Ectodermal cell (in vitro differentiated cells): ENCODE data around the gene SSTR5. TPM values are rescaled to one million over a fixed set of nuclear protein-coding genes. Genes with fewer than 3 reads are reported as not detected.
"Not testable (repeated sequence)": the region's sequence is repeated elsewhere in the genome, so short reads cannot be mapped to it uniquely, and the experiment has no call there.

ENCODE experiments used
- H3K27ac ChIP-seq: 2 replicates; pipeline ENCODE4 v1.7.0; 2013; ENCODE audit warnings: mild to moderate bottlenecking, low read depth, low read length; ENCODE audit not compliant: insufficient read depth, poor library complexity, severe bottlenecking
- H3K27me3 ChIP-seq: 2 replicates; pipeline ENCODE4 v1.7.0; 2013; ENCODE audit warnings: mild to moderate bottlenecking, low read length; ENCODE audit not compliant: insufficient read depth, control insufficient read depth, poor library complexity, severe bottlenecking
- H3K36me3 ChIP-seq: one replicate; pipeline ENCODE4 v1.7.0; 2013; ENCODE audit warnings: low read length; ENCODE audit not compliant: control insufficient read depth, insufficient read depth
- H3K4me1 ChIP-seq: one replicate; pipeline ENCODE4 v1.7.0; 2013; ENCODE audit warnings: low read length; ENCODE audit not compliant: control insufficient read depth, insufficient read depth
- H3K4me3 ChIP-seq: 2 replicates; pipeline ENCODE4 v1.7.0; 2013; ENCODE audit warnings: low read depth, low read length, control low read depth; ENCODE audit not compliant: insufficient read depth
- H3K9me3 ChIP-seq: 2 replicates; pipeline ENCODE4 v1.7.0; 2013; ENCODE audit warnings: mild to moderate bottlenecking, low read length, moderate library complexity; ENCODE audit not compliant: control insufficient read depth
- WGBS, 2 experiments: methylation state at CpG; one replicate each; pipeline ENCODE4 v1.1.7; 2013; ENCODE audit warnings: missing lambda C conversion rate in 2 of 2; 5-methylcytosine and 5-hydroxymethylcytosine counted together
- polyA plus RNA-seq, 4 experiments: library from polyadenylated mRNA; stranded (reverse); fragments of 50-300 nt; gene quantifications; one replicate each; pipeline ENCODE4 v1.2.3, GENCODE V29; 2013

SSTR5 gene
- not detected for polyA plus RNA-seq (2013, experiment 1 of 4)
- polyA plus RNA-seq (2013, experiment 2 of 4), result not detected
- polyA plus RNA-seq (2013, experiment 3 of 4), result 0.21 TPM
- polyA plus RNA-seq (2013, experiment 4 of 4), result not detected

- Histone ChIP-seq H3K4me1 (peaks cover 20% of the 10 kb centered on the region), H3K27ac (no peak within 1 kb of the TSS), H3K27me3 (peaks cover 47% of the 10 kb centered on the region), H3K9me3 (no peaks in the 10 kb centered on the region), H3K4me3 (no peak within 1 kb of the TSS), H3K36me3 (no peaks in the 10 kb centered on the region)
- 13 to 14% methylated on average over 59 of the region's 59 CpGs for WGBS, 2 experiments
Observed at GRCh38 chr16:1072526-1073261, at the start of gene SSTR5. Gene SSTR5, plus strand, starts transcription at chr16:1072747. Its CDS starts 6,122 bp downstream, at chr16:1078869.

GRCh38 chr16:1024138-1024537, 48.4 kb upstream of the SSTR5 start:
- WGBS, 2 experiments, result 81 to 91% methylated on average over 20 of the region's 20 CpGs

GRCh38 chr16:1025183-1025809, 47.3 kb upstream of the SSTR5 start:
- 76 to 78% methylated on average over 24 of the region's 24 CpGs for WGBS, 2 experiments
- H3K4me3 ChIP-seq, H3K27ac ChIP-seq, H3K27me3 ChIP-seq, H3K36me3 ChIP-seq, H3K9me3 ChIP-seq: not testable (repeated sequence)
- H3K4me1 ChIP-seq, result peaks cover 33% of the 10 kb centered on the region

More at GRCh38 chr16:1024138-1024537, 48.4 kb upstream of the SSTR5 start:
- H3K27ac ChIP-seq, result no peak overlapping the region
- no peaks in the 10 kb centered on the region for H3K9me3 ChIP-seq
- no peaks in the 10 kb centered on the region for H3K27me3 ChIP-seq
- H3K4me1 ChIP-seq, result peaks cover 37% of the 10 kb centered on the region
- H3K4me3 ChIP-seq, result no peak overlapping the region
- no peaks in the 10 kb centered on the region for H3K36me3 ChIP-seq

GRCh38 chr16:1026057-1026783, 46.3 kb upstream of the SSTR5 start:
- WGBS, 2 experiments, result 89% methylated on average over 35 of the region's 35 CpGs
- Histone ChIP-seq H3K4me3 (no peak overlapping the region), H3K27ac (no peak overlapping the region), H3K36me3 (no peaks in the 10 kb centered on the region), H3K9me3 (no peaks in the 10 kb centered on the region), H3K27me3 (no peaks in the 10 kb centered on the region), H3K4me1 (peaks cover 28% of the 10 kb centered on the region)

GRCh38 chr16:1026784-1027500, 45.6 kb upstream of the SSTR5 start:
- H3K9me3 ChIP-seq, result no peaks in the 10 kb centered on the region
- WGBS, 2 experiments, result 91 to 92% methylated on average over 27 of the region's 27 CpGs
- H3K27me3 ChIP-seq, result no peaks in the 10 kb centered on the region
- no peaks in the 10 kb centered on the region for H3K36me3 ChIP-seq
- H3K4me3 ChIP-seq, result no peak overlapping the region
- no peak overlapping the region for H3K27ac ChIP-seq
- peaks cover 24% of the 10 kb centered on the region for H3K4me1 ChIP-seq

GRCh38 chr16:1027501-1027815, 45.1 kb upstream of the SSTR5 start:
- Histone ChIP-seq H3K27me3 (no peaks in the 10 kb centered on the region), H3K4me1 (peaks cover 24% of the 10 kb centered on the region), H3K36me3 (no peaks in the 10 kb centered on the region), H3K4me3 (no peak overlapping the region), H3K27ac (no peak overlapping the region), H3K9me3 (no peaks in the 10 kb centered on the region)
- 96 to 97% methylated on average over 19 to 21 of the region's 22 CpGs for WGBS, 2 experiments

GRCh38 chr16:1028056-1028455, 44.5 kb upstream of the SSTR5 start:
- peaks cover 24% of the 10 kb centered on the region for H3K4me1 ChIP-seq
- WGBS, 2 experiments, result 84 to 88% methylated on average over 15 of the region's 15 CpGs

GRCh38 chr16:1028524-1029258, 43.9 kb upstream of the SSTR5 start:
- H3K9me3 ChIP-seq, result no peaks in the 10 kb centered on the region
- 89 to 90% methylated on average over 39 of the region's 39 CpGs for WGBS, 2 experiments
- H3K4me3 ChIP-seq, result no peak overlapping the region
- H3K27me3 ChIP-seq, result no peaks in the 10 kb centered on the region
- H3K4me1 ChIP-seq, result peaks cover 23% of the 10 kb centered on the region
- no peaks in the 10 kb centered on the region for H3K36me3 ChIP-seq
- no peak overlapping the region for H3K27ac ChIP-seq

More at GRCh38 chr16:1028056-1028455, 44.5 kb upstream of the SSTR5 start:
- Histone ChIP-seq H3K36me3 (no peaks in the 10 kb centered on the region), H3K4me3 (no peak overlapping the region), H3K9me3 (no peaks in the 10 kb centered on the region), H3K27ac (no peak overlapping the region), H3K27me3 (no peaks in the 10 kb centered on the region)

GRCh38 chr16:1029259-1029545, 43.3 kb upstream of the SSTR5 start:
- Histone ChIP-seq H3K4me3 (no peak overlapping the region), H3K27me3 (no peaks in the 10 kb centered on the region), H3K27ac (no peak overlapping the region), H3K4me1 (peaks cover 18% of the 10 kb centered on the region), H3K36me3 (no peaks in the 10 kb centered on the region), H3K9me3 (no peaks in the 10 kb centered on the region)
- WGBS, 2 experiments, result 92 to 93% methylated on average over 14 of the region's 14 CpGs
